Ishikawa (cell line): ENCODE measurements around the gene DHRSX.

ENCODE experiments used
- RAD21 ChIP-seq: IDR thresholded peaks from 2 replicates; pipeline ENCODE4 v1.6.1; 2012; ENCODE audit warnings: low read depth
- YY1 ChIP-seq: IDR thresholded peaks from 2 replicates; pipeline ENCODE4 v1.6.1; 2012; ENCODE audit warnings: low read depth

DNA sequence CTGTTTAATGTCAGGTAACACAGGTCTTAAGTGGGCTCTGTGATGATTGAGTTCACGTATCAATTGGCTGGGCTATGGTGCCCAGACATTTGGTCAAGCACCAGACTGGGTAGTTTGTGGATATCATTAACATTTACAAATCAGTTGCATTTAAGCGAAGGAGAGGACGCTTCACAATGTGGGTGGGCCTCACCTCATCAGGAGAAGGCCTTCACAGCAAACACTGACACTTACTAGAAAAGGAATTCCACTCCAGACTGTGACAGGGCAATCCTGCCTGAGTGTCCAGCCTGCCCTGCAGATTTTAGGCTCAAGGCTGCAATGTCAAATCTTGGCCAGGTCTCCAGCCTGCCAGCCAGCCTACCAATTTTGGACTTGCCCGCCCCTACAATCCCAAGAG, 270.3 kb downstream of the DHRSX start:
- TF ChIP-seq YY1 (no peak), RAD21 (no peak)
